ENCODE data around the gene CABP1.
"Not testable (repeated sequence)": the region's sequence is repeated elsewhere in the genome, so short reads cannot be mapped to it uniquely, and the experiment has no call there.

Gene CABP1

DNA sequence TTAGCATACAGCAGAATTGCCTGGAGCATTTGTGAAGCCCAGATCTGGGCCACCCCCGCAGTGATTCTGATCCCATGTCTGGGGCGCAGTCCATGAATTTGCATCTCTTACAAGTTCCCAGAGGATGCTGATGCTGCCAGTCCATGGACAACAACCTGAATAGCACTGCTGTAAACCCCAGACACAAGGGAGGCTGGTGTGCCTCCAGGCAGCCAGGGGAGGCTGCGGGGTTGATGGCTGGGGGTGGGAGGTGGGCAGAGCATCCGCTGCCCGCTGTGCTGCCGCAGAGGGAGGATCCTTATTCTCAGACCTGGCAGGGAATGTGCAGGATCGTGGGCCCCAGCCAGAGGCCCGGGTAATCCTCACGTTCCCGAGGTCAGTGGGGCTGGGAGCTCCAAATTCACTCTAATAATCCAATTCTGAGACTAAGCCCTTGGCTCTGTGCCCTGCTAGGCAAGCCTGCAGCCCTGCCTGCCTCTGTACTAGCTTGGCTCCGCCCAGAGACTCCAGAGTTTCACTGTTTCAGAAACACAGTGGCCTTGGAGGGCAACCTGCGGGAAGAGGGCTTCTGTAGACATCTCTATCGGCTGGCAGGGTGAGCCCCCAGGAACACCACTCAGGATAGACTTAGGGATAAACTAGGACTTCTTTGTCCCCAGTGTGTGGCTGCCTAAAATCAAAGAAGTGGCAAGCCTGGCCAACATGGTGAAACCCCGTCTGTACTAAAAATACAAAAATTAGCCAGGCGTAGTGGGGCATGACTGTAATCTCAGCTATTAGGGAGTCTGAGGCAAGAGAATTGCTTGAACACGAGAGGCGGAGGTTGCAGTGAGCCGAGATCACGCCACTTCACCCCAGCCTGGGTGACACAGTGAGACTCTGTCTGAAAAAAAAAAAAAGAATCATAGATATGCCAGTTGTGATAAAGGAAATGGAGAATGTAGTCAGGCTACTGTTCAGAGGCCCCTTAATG is 28.7 kb downstream of the CABP1 start:
- Histone ChIP-seq H3K36me3 (ENCODE audit: insufficient read depth, low read length) (no peaks in the 10 kb centered on the region), H3K9ac (ENCODE audit: insufficient read length) (peak overlapping the region; percentile 35), H3K27ac (no peak overlapping the region), H3K9me3 (ENCODE audit: low read depth, low read length) (no peaks in the 10 kb centered on the region), H3K4me3 (0 out of 2 replicates have a peak overlapping the region, but pooled peaks have one; percentile 31)
- TF ChIP-seq EZH2 (IDR thresholded peaks at IDR 0.05) (no peak), FOXP2 (optimal IDR thresholded peaks at IDR 0.05; ENCODE audit: control extremely low read depth, extremely low read length, insufficient read depth) (no peak), POLR2AphosphoS5 (IDR thresholded peaks at IDR 0.05; ENCODE audit: borderline replicate concordance, low read depth, low read length) (no peak)
- DNase-seq (ENCODE audit: low read depth, low spot score): no peak

- not testable (repeated sequence) for H3K4me3 ChIP-seq; H3K9ac ChIP-seq (ENCODE audit: insufficient read length); H3K27ac ChIP-seq; H3K36me3 ChIP-seq (ENCODE audit: insufficient read depth, low read length); DNase-seq (ENCODE audit: low read depth, low spot score); H3K9me3 ChIP-seq (ENCODE audit: low read depth, low read length)
These were observed 29.8 kb downstream of the CABP1 start for GRCh38 chr12:120670237-120670636.

- H3K36me3 ChIP-seq (ENCODE audit: insufficient read depth, low read length): no peaks in the 10 kb centered on the region
- H3K4me3 ChIP-seq: no peak overlapping the region
- H3K9ac ChIP-seq (ENCODE audit: insufficient read length): no peak overlapping the region
- no peak for DNase-seq (ENCODE audit: low read depth, low spot score)
- TF ChIP-seq POLR2AphosphoS5 (IDR thresholded peaks at IDR 0.05; ENCODE audit: borderline replicate concordance, low read depth, low read length): no peak
- TF ChIP-seq EZH2 (IDR thresholded peaks at IDR 0.05): no peak
- no peak for TF ChIP-seq FOXP2 (optimal IDR thresholded peaks at IDR 0.05; ENCODE audit: control extremely low read depth, extremely low read length, insufficient read depth)
- no peaks in the 10 kb centered on the region for H3K9me3 ChIP-seq (ENCODE audit: low read depth, low read length)
- H3K27ac ChIP-seq: no peak overlapping the region
These were observed 30.2 kb downstream of the CABP1 start for GRCh38 chr12:120670667-120671066.

- Histone ChIP-seq H3K27ac (no peak overlapping the region), H3K36me3 (ENCODE audit: insufficient read depth, low read length) (no peaks in the 10 kb centered on the region), H3K9me3 (ENCODE audit: low read depth, low read length) (no peaks in the 10 kb centered on the region), H3K4me3 (no peak overlapping the region), H3K9ac (ENCODE audit: insufficient read length) (no peak overlapping the region)
- no peak for DNase-seq (ENCODE audit: low read depth, low spot score)
- no peak for TF ChIP-seq FOXP2 (optimal IDR thresholded peaks at IDR 0.05; ENCODE audit: control extremely low read depth, extremely low read length, insufficient read depth)
- TF ChIP-seq EZH2 (IDR thresholded peaks at IDR 0.05): no peak
- TF ChIP-seq POLR2AphosphoS5 (IDR thresholded peaks at IDR 0.05; ENCODE audit: borderline replicate concordance, low read depth, low read length): no peak
These were observed 33.7 kb downstream of the CABP1 start for GRCh38 chr12:120674097-120674636.

GRCh38 chr12:120677765-120678473 is 37.5 kb downstream of the CABP1 start:
- Histone ChIP-seq H3K9ac (ENCODE audit: insufficient read length) (no peak overlapping the region), H3K4me3 (no peak overlapping the region), H3K36me3 (ENCODE audit: insufficient read depth, low read length) (no peaks in the 10 kb centered on the region), H3K9me3 (ENCODE audit: low read depth, low read length) (no peaks in the 10 kb centered on the region), H3K27ac (no peak overlapping the region)
- TF ChIP-seq FOXP2 (optimal IDR thresholded peaks at IDR 0.05; ENCODE audit: control extremely low read depth, extremely low read length, insufficient read depth) (no peak), EZH2 (IDR thresholded peaks at IDR 0.05) (no peak), POLR2AphosphoS5 (IDR thresholded peaks at IDR 0.05; ENCODE audit: borderline replicate concordance, low read depth, low read length) (no peak)
- no peak for DNase-seq (ENCODE audit: low read depth, low spot score)

DNA sequence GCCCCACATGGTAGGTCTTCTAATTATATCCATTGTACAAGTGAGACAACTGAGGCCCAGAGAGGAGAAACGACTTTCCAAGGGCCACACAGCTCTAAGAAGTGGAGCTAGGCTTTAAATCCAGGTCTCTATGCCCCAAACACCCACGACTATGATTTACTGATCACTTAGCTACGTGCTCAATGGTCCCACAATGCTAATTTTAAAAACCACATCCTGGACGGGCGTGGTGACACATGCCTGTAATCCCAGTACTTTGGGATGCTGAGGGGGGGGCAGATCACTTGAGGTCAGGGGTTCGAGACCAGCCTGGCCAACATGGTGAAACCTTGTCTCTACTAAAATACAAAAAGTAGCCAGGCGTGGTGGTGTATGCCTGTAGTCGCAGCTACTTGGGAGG is 38.1 kb downstream of the CABP1 start:
- H3K4me3 ChIP-seq: no peak overlapping the region
- no peak overlapping the region for H3K27ac ChIP-seq
- no peaks in the 10 kb centered on the region for H3K9me3 ChIP-seq (ENCODE audit: low read depth, low read length)
- H3K9ac ChIP-seq (ENCODE audit: insufficient read length): no peak overlapping the region
- DNase-seq (ENCODE audit: low read depth, low spot score): no peak
- TF ChIP-seq POLR2AphosphoS5 (IDR thresholded peaks at IDR 0.05; ENCODE audit: borderline replicate concordance, low read depth, low read length) (no peak), FOXP2 (optimal IDR thresholded peaks at IDR 0.05; ENCODE audit: control extremely low read depth, extremely low read length, insufficient read depth) (no peak), EZH2 (IDR thresholded peaks at IDR 0.05) (no peak)
- H3K36me3 ChIP-seq (ENCODE audit: insufficient read depth, low read length): no peaks in the 10 kb centered on the region

GRCh38 chr12:120680165-120680738 is 39.8 kb downstream of the CABP1 start:
- TF ChIP-seq POLR2AphosphoS5 (IDR thresholded peaks at IDR 0.05; ENCODE audit: borderline replicate concordance, low read depth, low read length) (no peak), FOXP2 (optimal IDR thresholded peaks at IDR 0.05; ENCODE audit: control extremely low read depth, extremely low read length, insufficient read depth) (no peak), EZH2 (IDR thresholded peaks at IDR 0.05) (no peak)
- H3K9ac ChIP-seq (ENCODE audit: insufficient read length): no peak overlapping the region
- no peak for DNase-seq (ENCODE audit: low read depth, low spot score)
- H3K9me3 ChIP-seq (ENCODE audit: low read depth, low read length): no peaks in the 10 kb centered on the region
- H3K36me3 ChIP-seq (ENCODE audit: insufficient read depth, low read length): no peaks in the 10 kb centered on the region
- no peak overlapping the region for H3K4me3 ChIP-seq
- H3K27ac ChIP-seq: no peak overlapping the region

- Histone ChIP-seq H3K9me3 (ENCODE audit: low read depth, low read length) (no peaks in the 10 kb centered on the region), H3K36me3 (ENCODE audit: insufficient read depth, low read length) (no peaks in the 10 kb centered on the region), H3K9ac (ENCODE audit: insufficient read length) (no peak overlapping the region), H3K27ac (no peak overlapping the region), H3K4me3 (no peak overlapping the region)
- DNase-seq (ENCODE audit: low read depth, low spot score): no peak
- TF ChIP-seq EZH2 (IDR thresholded peaks at IDR 0.05): no peak
- no peak for TF ChIP-seq POLR2AphosphoS5 (IDR thresholded peaks at IDR 0.05; ENCODE audit: borderline replicate concordance, low read depth, low read length)
- TF ChIP-seq FOXP2 (optimal IDR thresholded peaks at IDR 0.05; ENCODE audit: control extremely low read depth, extremely low read length, insufficient read depth): no peak
These were observed 44.1 kb downstream of the CABP1 start for GRCh38 chr12:120684523-120684932.

Measured in SK-N-MC (cell line).